HCT116 (cell line): ENCODE measurements around the gene LMBRD1. TPM values are rescaled to one million over a fixed set of nuclear protein-coding genes. Genes with fewer than 3 reads are reported as not detected.

ENCODE experiments used
- ATAC-seq: fragments of 200-7000 bp; cut with Tn5 transposase; 2 replicates; pipeline ENCODE4 v1.9.1; 2020; ENCODE audit warnings: mild to moderate bottlenecking, moderate library complexity
- BruUV-seq: library from RNA; stranded (reverse); fragments of 400-500 nt; replicated peaks from 2 replicates; lab custom pipeline; 2021; lab: Mats Ljungman, UMichigan
- CTCF ChIA-PET: fragments of 300-600 bp; sonication (Branson Sonifier 250); formaldehyde crosslinking; loops from one replicate; lab custom pipeline; 2021; ENCODE audit warnings: antibody characterized with exemption; lab: Charles Lee
- POLR2A ChIA-PET: fragments of 300-600, 350-600 bp; sonication (Branson Sonifier 250); formaldehyde crosslinking; loops from one replicate; lab custom pipeline; 2021; ENCODE audit warnings: antibody characterized with exemption; lab: Charles Lee
- RAD21 ChIA-PET, 2 experiments: fragments of 300-600 bp; sonication (Branson Sonifier 250); formaldehyde crosslinking; loops; one replicate each; lab custom pipeline; 2023; ENCODE audit warnings: low total read pairs in 2 of 2; ENCODE audit not compliant: uncharacterized antibody in 2 of 2, unreplicated experiment in 2 of 2, low non-redundant PET in 1 of 2; lab: Charles Lee
- DNase-seq: peaks from one replicate; pipeline ENCODE4 v3.0.0-alpha.2; 2010; ENCODE audit warnings: low read depth, low spot score
- H2AFZ ChIP-seq: fragments of 200-600 bp; shearing (Covaris generic), sonication (generic); 2 replicates; pipeline ENCODE4 v1.6.1; 2017; ENCODE audit warnings: low read depth, mixed run types, mixed read lengths, antibody characterized with exemption, low read length; ENCODE audit not compliant: poor library complexity, severe bottlenecking
- H3K27ac ChIP-seq: 2 replicates; pipeline ENCODE4 v1.5.1; 2012; ENCODE audit warnings: low read depth, low read length
- H3K27me3 ChIP-seq: fragments of 200-600 bp; sonication (generic); 2 replicates; pipeline ENCODE4 v1.6.1; 2016; ENCODE audit warnings: mixed run types, low read length, mixed read lengths; ENCODE audit not compliant: insufficient read depth
- H3K36me3 ChIP-seq, 2 experiments: fragments of 200-500 bp in 1 of 2; fragments of 200-600 bp in 1 of 2; sonication (Bioruptor generic) in 1 of 2; sonication (generic) in 1 of 2; 2 replicates each; pipeline versions ENCODE4 v1.5.1 to v1.6.1; 2014 to 2016; ENCODE audit warnings: low read length in 2 of 2, inconsistent platforms in 1 of 2, mixed read lengths in 1 of 2, mixed run types in 1 of 2; ENCODE audit not compliant: insufficient read depth in 2 of 2, control insufficient read depth in 1 of 2
- H3K4me1 ChIP-seq, 2 experiments: fragments of 200-600 bp in 1 of 2; sonication (generic) in 1 of 2; 2 replicates each; pipeline versions ENCODE4 v1.5.1 to v1.6.1; 2012 to 2017; ENCODE audit warnings: low read length in 2 of 2, inconsistent platforms in 1 of 2, mild to moderate bottlenecking in 1 of 2, mixed read lengths in 1 of 2, mixed run types in 1 of 2, moderate library complexity in 1 of 2; ENCODE audit not compliant: insufficient read depth in 2 of 2, control insufficient read depth in 1 of 2
- H3K4me2 ChIP-seq: fragments of 200-600 bp; sonication (generic); 2 replicates; pipeline ENCODE4 v1.6.1; 2017; ENCODE audit warnings: mixed run types, low read length, mixed read lengths
- H3K4me3 ChIP-seq, 2 experiments: fragments of 200-600 bp in 1 of 2; sonication (generic) in 1 of 2; replicated peaks in 1 of 2; 2 replicates each; pipeline ENCODE4 v1.5.1; 2011 to 2016; ENCODE audit warnings: low read length in 2 of 2, control low read depth in 1 of 2, low read depth in 1 of 2, mild to moderate bottlenecking in 1 of 2, mixed read lengths in 1 of 2, mixed run types in 1 of 2
- H3K79me2 ChIP-seq: fragments of 200-600 bp; sonication (generic); 2 replicates; pipeline ENCODE4 v1.6.1; 2017; ENCODE audit warnings: mild to moderate bottlenecking, mixed run types, low read length, moderate library complexity, mixed read lengths; ENCODE audit not compliant: insufficient read depth
- H3K9ac ChIP-seq: fragments of 200-600 bp; sonication (generic); 2 replicates; pipeline ENCODE4 v1.6.1; 2016; ENCODE audit warnings: low read length, mixed read lengths
- H3K9me2 ChIP-seq: fragments of 200-600 bp; sonication (generic), shearing (Covaris generic); 2 replicates; pipeline ENCODE4 v1.6.1; 2017; ENCODE audit warnings: mixed run types, mild to moderate bottlenecking, moderate library complexity; ENCODE audit not compliant: insufficient read depth
- H3K9me3 ChIP-seq, 2 experiments: fragments of 200-500 bp in 1 of 2; fragments of 200-600 bp in 1 of 2; sonication (Bioruptor generic) in 1 of 2; sonication (generic) in 1 of 2; 2 replicates each; pipeline ENCODE4 v1.6.1; 2014 to 2017; ENCODE audit warnings: low read length in 2 of 2, mixed read lengths in 2 of 2, inconsistent platforms in 1 of 2, low read depth in 1 of 2, mild to moderate bottlenecking in 1 of 2, mixed run types in 1 of 2, moderate library complexity in 1 of 2; ENCODE audit not compliant: control insufficient read depth in 1 of 2, insufficient read depth in 1 of 2
- H4K20me1 ChIP-seq: fragments of 200-600 bp; sonication (generic), shearing (Covaris generic); 2 replicates; pipeline ENCODE4 v1.6.1; 2017; ENCODE audit warnings: mixed run types, mild to moderate bottlenecking, moderate library complexity; ENCODE audit not compliant: insufficient read depth
- CBX3 ChIP-seq: IDR thresholded peaks from 2 replicates; pipeline ENCODE4 v1.6.1; 2012; ENCODE audit warnings: low read depth
- EGR1 ChIP-seq: IDR thresholded peaks from 2 replicates; pipeline ENCODE4 v1.6.1; 2012; ENCODE audit warnings: low read depth
- EZH2 ChIP-seq: fragments of 200-600 bp; sonication (generic); IDR thresholded peaks from 2 replicates; pipeline ENCODE4 v1.6.1; 2017; ENCODE audit warnings: antibody characterized with exemption, mixed run types
- EZH2phosphoT487 ChIP-seq: fragments of 200-600 bp; IDR thresholded peaks from 2 replicates; pipeline ENCODE4 v1.6.1; 2018; ENCODE audit warnings: antibody characterized with exemption, borderline replicate concordance
- POLR2A ChIP-seq: IDR thresholded peaks from 2 replicates; pipeline ENCODE4 v1.7.0; 2011; ENCODE audit warnings: borderline replicate concordance; ENCODE audit not compliant: insufficient read depth, insufficient read length; ENCODE audit errors: extremely low read depth
- SIN3A ChIP-seq: IDR thresholded peaks from 2 replicates; pipeline ENCODE4 v1.6.1; 2012; ENCODE audit warnings: low read depth
- SRF ChIP-seq: IDR thresholded peaks from 2 replicates; pipeline ENCODE4 v1.6.1; 2012; ENCODE audit warnings: low read depth
- TCF7L2 ChIP-seq: IDR thresholded peaks from 2 replicates; pipeline ENCODE4 v1.7.0; 2011; ENCODE audit warnings: borderline replicate concordance, inconsistent platforms; ENCODE audit not compliant: insufficient read depth, insufficient read length; ENCODE audit errors: extremely low read depth
- ZFX ChIP-seq: fragments of 450-650 bp; IDR thresholded peaks from 2 replicates; pipeline ENCODE4 v1.6.1; 2017
- intact Hi-C: fragments of 100-400 bp; cut with micrococcal nuclease; formaldehyde crosslinking; loops from 2 replicates; pipeline ENCODE4 v1.10.0; 2022
- total RNA-seq: library from RNA; stranded (reverse); gene quantifications from one replicate; pipeline ENCODE4 v1.2.1, GENCODE V29; 2021; ENCODE audit not compliant: unreplicated experiment
- TF ChIP-seq, protein P1 (sequence below): IDR thresholded peaks from 2 replicates; pipeline ENCODE4 v1.6.1; 2011; ENCODE audit warnings: mild to moderate bottlenecking, low read length, moderate library complexity; ENCODE audit not compliant: insufficient replicate concordance; ENCODE audit errors: extremely low read depth
- TF ChIP-seq, protein P2 (sequence below): IDR thresholded peaks from 2 replicates; pipeline ENCODE4 v1.6.1; 2012; ENCODE audit warnings: low read depth
- TF ChIP-seq, protein P3 (sequence below): IDR thresholded peaks from 2 replicates; pipeline ENCODE4 v1.6.1; 2012

LMBRD1 gene
- total RNA-seq, 1 experiment from 2014 or later: 11.9 TPM

DNA sequence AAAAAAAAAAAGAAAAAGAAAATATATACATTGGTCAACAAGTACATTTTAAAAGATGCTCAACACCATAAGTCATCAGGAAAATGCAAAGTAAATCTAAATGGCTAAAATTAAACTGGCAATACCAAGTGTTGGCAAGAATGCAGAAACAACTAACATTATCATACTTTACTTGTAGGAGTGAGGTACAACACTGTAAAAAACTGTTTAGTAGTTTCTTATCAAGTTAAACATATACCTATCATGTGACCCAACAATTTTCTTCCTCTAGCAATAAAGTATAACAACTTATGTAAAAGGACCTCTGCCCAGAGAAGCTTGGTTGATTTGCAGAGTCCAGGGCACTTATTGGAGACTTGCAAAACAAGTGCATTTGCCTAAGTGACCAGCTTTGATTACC is 40.4 kb downstream of the LMBRD1 start (continued):
- no peak for TF ChIP-seq EZH2phosphoT487
- TF ChIP-seq, protein P1, sequence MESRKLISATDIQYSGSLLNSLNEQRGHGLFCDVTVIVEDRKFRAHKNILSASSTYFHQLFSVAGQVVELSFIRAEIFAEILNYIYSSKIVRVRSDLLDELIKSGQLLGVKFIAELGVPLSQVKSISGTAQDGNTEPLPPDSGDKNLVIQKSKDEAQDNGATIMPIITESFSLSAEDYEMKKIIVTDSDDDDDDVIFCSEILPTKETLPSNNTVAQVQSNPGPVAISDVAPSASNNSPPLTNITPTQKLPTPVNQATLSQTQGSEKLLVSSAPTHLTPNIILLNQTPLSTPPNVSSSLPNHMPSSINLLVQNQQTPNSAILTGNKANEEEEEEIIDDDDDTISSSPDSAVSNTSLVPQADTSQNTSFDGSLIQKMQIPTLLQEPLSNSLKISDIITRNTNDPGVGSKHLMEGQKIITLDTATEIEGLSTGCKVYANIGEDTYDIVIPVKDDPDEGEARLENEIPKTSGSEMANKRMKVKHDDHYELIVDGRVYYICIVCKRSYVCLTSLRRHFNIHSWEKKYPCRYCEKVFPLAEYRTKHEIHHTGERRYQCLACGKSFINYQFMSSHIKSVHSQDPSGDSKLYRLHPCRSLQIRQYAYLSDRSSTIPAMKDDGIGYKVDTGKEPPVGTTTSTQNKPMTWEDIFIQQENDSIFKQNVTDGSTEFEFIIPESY: no peak
- TF ChIP-seq EGR1: no peak

DNA sequence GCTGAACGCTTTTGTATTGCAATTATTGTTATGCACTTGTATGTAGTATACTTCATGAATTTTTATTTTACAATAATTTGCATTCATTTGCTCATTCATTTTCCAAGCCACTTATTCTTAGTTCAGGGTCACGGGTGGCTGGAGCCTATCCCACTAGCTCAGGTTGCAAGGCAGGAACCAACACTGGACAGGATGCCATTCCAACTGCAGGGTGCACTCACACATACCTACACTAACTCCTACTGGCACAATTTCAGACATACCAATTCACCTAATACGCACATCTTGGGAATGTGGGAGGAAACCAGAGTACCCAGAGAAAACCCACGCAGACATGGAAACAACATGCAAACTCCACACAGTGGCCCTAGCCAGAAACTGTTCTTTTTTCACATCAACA is 61.8 kb downstream of the LMBRD1 start:
- intact Hi-C loops: no loop called here
- no peak for DNase-seq
- Histone ChIP-seq H3K27me3 (no peaks in the 10 kb centered on the region), H3K9ac (no peak overlapping the region), H3K9me2 (no peaks in the 10 kb centered on the region), H3K4me3 (no peak overlapping the region), H3K36me3 (no peaks in the 10 kb centered on the region), H2AFZ (no peak overlapping the region), H3K79me2 (no peaks in the 10 kb centered on the region), H4K20me1 (no peaks in the 10 kb centered on the region), H3K4me1 (no peaks in the 10 kb centered on the region), H3K27ac (no peak overlapping the region), H3K9me3 (no peaks in the 10 kb centered on the region), H3K4me2 (no peak overlapping the region)
- CTCF ChIA-PET: no interaction called here
- POLR2A ChIA-PET: no interaction called here
- RAD21 ChIA-PET: no interaction called here
- ATAC-seq: no peak
- BruUV-seq: no TSS peak
- TF ChIP-seq SRF (no peak), CBX3 (no peak), TCF7L2 (no peak), POLR2A (no peak), EZH2 (no peak), EGR1 (no peak), SIN3A (no peak), ZFX (no peak)
- TF ChIP-seq, protein P2, sequence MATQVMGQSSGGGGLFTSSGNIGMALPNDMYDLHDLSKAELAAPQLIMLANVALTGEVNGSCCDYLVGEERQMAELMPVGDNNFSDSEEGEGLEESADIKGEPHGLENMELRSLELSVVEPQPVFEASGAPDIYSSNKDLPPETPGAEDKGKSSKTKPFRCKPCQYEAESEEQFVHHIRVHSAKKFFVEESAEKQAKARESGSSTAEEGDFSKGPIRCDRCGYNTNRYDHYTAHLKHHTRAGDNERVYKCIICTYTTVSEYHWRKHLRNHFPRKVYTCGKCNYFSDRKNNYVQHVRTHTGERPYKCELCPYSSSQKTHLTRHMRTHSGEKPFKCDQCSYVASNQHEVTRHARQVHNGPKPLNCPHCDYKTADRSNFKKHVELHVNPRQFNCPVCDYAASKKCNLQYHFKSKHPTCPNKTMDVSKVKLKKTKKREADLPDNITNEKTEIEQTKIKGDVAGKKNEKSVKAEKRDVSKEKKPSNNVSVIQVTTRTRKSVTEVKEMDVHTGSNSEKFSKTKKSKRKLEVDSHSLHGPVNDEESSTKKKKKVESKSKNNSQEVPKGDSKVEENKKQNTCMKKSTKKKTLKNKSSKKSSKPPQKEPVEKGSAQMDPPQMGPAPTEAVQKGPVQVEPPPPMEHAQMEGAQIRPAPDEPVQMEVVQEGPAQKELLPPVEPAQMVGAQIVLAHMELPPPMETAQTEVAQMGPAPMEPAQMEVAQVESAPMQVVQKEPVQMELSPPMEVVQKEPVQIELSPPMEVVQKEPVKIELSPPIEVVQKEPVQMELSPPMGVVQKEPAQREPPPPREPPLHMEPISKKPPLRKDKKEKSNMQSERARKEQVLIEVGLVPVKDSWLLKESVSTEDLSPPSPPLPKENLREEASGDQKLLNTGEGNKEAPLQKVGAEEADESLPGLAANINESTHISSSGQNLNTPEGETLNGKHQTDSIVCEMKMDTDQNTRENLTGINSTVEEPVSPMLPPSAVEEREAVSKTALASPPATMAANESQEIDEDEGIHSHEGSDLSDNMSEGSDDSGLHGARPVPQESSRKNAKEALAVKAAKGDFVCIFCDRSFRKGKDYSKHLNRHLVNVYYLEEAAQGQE: no peak
- TF ChIP-seq, protein P3, sequence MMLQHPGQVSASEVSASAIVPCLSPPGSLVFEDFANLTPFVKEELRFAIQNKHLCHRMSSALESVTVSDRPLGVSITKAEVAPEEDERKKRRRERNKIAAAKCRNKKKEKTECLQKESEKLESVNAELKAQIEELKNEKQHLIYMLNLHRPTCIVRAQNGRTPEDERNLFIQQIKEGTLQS: no peak
